SK-N-SH (cell line): Measurements from ENCODE around the gene ABCC4.

Experiments used
- EP300 ChIP-seq, 2 experiments: IDR thresholded peaks; 2 replicates each; pipeline versions ENCODE4 v1.4.0 to v1.6.1; 2012; ENCODE audit warnings: borderline replicate concordance in 1 of 2, low read depth in 1 of 2, low read length in 1 of 2
- MAX ChIP-seq: IDR thresholded peaks from 2 replicates; pipeline ENCODE4 v1.4.0; 2012; ENCODE audit warnings: low read depth
- MXI1 ChIP-seq: IDR thresholded peaks from 2 replicates; pipeline ENCODE4 v1.6.1; 2012; ENCODE audit warnings: mild to moderate bottlenecking, low read depth, low read length, improper control_type of control experiment
- POLR2AphosphoS5 ChIP-seq: IDR thresholded peaks from 2 replicates; pipeline ENCODE4 v1.6.1; 2012; ENCODE audit warnings: low read depth, low read length
- RFX5 ChIP-seq: IDR thresholded peaks from 2 replicates; pipeline ENCODE4 v1.6.1; 2012; ENCODE audit warnings: mild to moderate bottlenecking, improper control_type of control experiment, low read length
- SMC3 ChIP-seq: IDR thresholded peaks from 2 replicates; pipeline ENCODE4 v1.6.1; 2012; ENCODE audit warnings: low read depth, low read length, improper control_type of control experiment
- TAF1 ChIP-seq: IDR thresholded peaks from 2 replicates; pipeline ENCODE4 v1.6.1; 2012; ENCODE audit warnings: low read depth, mild to moderate bottlenecking, low read length, moderate library complexity, borderline replicate concordance
- YY1 ChIP-seq: IDR thresholded peaks from 2 replicates; pipeline ENCODE4 v1.4.0; 2012; ENCODE audit warnings: low read depth, mild to moderate bottlenecking
- ZBTB33 ChIP-seq: IDR thresholded peaks from 2 replicates; pipeline ENCODE4 v1.4.0; 2012; ENCODE audit warnings: low read depth, borderline replicate concordance
- TF ChIP-seq, protein P1 (sequence below): fragments of 200-600 bp; sonication (generic); IDR thresholded peaks from 2 replicates; pipeline ENCODE4 v1.6.1; 2017; ENCODE audit warnings: antibody characterized with exemption, mild to moderate bottlenecking, moderate library complexity
- TF ChIP-seq, protein P2 (sequence below): IDR thresholded peaks from 2 replicates; pipeline ENCODE4 v1.6.1; 2012; ENCODE audit warnings: mild to moderate bottlenecking, low read depth, low read length, moderate library complexity

- no peak for TF ChIP-seq POLR2AphosphoS5
- TF ChIP-seq, protein P1, sequence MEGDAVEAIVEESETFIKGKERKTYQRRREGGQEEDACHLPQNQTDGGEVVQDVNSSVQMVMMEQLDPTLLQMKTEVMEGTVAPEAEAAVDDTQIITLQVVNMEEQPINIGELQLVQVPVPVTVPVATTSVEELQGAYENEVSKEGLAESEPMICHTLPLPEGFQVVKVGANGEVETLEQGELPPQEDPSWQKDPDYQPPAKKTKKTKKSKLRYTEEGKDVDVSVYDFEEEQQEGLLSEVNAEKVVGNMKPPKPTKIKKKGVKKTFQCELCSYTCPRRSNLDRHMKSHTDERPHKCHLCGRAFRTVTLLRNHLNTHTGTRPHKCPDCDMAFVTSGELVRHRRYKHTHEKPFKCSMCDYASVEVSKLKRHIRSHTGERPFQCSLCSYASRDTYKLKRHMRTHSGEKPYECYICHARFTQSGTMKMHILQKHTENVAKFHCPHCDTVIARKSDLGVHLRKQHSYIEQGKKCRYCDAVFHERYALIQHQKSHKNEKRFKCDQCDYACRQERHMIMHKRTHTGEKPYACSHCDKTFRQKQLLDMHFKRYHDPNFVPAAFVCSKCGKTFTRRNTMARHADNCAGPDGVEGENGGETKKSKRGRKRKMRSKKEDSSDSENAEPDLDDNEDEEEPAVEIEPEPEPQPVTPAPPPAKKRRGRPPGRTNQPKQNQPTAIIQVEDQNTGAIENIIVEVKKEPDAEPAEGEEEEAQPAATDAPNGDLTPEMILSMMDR: no peak
- TF ChIP-seq, protein P2, sequence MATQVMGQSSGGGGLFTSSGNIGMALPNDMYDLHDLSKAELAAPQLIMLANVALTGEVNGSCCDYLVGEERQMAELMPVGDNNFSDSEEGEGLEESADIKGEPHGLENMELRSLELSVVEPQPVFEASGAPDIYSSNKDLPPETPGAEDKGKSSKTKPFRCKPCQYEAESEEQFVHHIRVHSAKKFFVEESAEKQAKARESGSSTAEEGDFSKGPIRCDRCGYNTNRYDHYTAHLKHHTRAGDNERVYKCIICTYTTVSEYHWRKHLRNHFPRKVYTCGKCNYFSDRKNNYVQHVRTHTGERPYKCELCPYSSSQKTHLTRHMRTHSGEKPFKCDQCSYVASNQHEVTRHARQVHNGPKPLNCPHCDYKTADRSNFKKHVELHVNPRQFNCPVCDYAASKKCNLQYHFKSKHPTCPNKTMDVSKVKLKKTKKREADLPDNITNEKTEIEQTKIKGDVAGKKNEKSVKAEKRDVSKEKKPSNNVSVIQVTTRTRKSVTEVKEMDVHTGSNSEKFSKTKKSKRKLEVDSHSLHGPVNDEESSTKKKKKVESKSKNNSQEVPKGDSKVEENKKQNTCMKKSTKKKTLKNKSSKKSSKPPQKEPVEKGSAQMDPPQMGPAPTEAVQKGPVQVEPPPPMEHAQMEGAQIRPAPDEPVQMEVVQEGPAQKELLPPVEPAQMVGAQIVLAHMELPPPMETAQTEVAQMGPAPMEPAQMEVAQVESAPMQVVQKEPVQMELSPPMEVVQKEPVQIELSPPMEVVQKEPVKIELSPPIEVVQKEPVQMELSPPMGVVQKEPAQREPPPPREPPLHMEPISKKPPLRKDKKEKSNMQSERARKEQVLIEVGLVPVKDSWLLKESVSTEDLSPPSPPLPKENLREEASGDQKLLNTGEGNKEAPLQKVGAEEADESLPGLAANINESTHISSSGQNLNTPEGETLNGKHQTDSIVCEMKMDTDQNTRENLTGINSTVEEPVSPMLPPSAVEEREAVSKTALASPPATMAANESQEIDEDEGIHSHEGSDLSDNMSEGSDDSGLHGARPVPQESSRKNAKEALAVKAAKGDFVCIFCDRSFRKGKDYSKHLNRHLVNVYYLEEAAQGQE: no peak
- TF ChIP-seq MXI1: no peak
- no peak for TF ChIP-seq ZBTB33
- no peak for TF ChIP-seq TAF1
- no peak for TF ChIP-seq EP300 (IDR thresholded peaks at IDR 0.05; ENCODE audit: borderline replicate concordance in 1 of 2, low read depth in 1 of 2, low read length in 1 of 2)
- no peak for TF ChIP-seq MAX
- TF ChIP-seq RFX5: no peak
- no peak for TF ChIP-seq YY1
- no peak for TF ChIP-seq SMC3
Observed at GRCh38 chr13:95204231-95204765, 97.0 kb downstream of the ABCC4 start.
